Measurements from ENCODE around the gene MAN1C1. TPM values are rescaled to one million over a fixed set of nuclear protein-coding genes. Genes with fewer than 3 reads are reported as not detected.

Gene MAN1C1
- total and polyA plus RNA-seq, 10 of the 15 experiments (the other 5 are each of a cell fraction or from before 2014, with no cell fraction given) = 0.12 to 0.56 (median 0.22) TPM; not detected in 3

DNA sequence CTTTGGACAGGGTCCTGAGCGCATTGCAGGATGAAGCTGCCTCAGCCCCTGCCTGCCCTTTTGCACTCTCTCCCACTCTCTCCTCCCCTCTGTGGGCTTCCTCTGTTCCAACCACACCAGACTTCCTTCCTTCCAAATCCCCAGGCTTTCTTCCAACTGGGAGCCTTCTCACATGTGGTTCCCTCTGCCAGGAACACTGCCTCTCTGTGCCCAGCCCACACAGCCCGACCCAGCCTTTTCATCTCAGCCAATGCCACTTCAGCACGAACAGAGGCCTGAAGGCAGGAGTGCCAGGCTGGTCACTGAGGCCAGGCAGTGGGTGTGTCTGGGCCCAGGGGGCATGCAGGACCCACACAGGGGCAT lies 189.3 kb downstream of the MAN1C1 start:
- Histone ChIP-seq H3K27me3 (replicated peaks in 1 of 2; ENCODE audit: control insufficient read depth in 2 of 2, insufficient read depth in 2 of 2, low read length in 1 of 2) (no peaks in the 10 kb centered on the region), H3K4me3 (no peak overlapping the region), H3K27ac (ENCODE audit: control insufficient read depth, insufficient read depth) (no peak overlapping the region), H3K9ac (ENCODE audit: control insufficient read depth, insufficient read depth, low read length) (no peak overlapping the region), H3K4me2 (ENCODE audit: control insufficient read depth, insufficient read depth) (no peak overlapping the region), H2AFZ (ENCODE audit: control insufficient read depth, low read depth, low read length) (no peak overlapping the region), H3K36me3 (ENCODE audit: control insufficient read depth in 2 of 2, insufficient read depth in 2 of 2, low read length in 1 of 2) (no peaks in the 10 kb centered on the region), H3K79me2 (ENCODE audit: control insufficient read depth, insufficient read depth, low read length) (no peaks in the 10 kb centered on the region), H4K20me1 (ENCODE audit: control insufficient read depth, insufficient read depth) (no peaks in the 10 kb centered on the region), H3K9me3 (replicated peaks; ENCODE audit: control insufficient read depth, insufficient read depth, low read length) (no peaks in the 10 kb centered on the region; the same call in 2 of the 3 replicates), H3K4me1 (ENCODE audit: control insufficient read depth, insufficient read depth, low read length) (peaks cover 40% of the 10 kb centered on the region)
- no peak for DNase-seq (ENCODE audit: low read depth, low spot score)
- TF ChIP-seq FOS (IDR thresholded peaks at IDR 0.05; ENCODE audit: borderline replicate concordance, extremely low read depth, insufficient read length) = no peak
- no peak for TF ChIP-seq GABPA (IDR thresholded peaks at IDR 0.05; ENCODE audit: low read depth)
- no peak for TF ChIP-seq RUNX3 (IDR thresholded peaks at IDR 0.05; ENCODE audit: low read length)
- no peak for TF ChIP-seq CHD1 (IDR thresholded peaks at IDR 0.05; ENCODE audit: low read depth, low read length)
- ChIA-PET CTCF (interaction anchor here (1.7 kb wide), 1 partner anchor 18 kb away, joined by 6 read pairs; no protein-coding TSS in a partner anchor), POLR2A (interaction anchor here (1.6 kb wide), 1 partner anchor 14 kb away, joined by 5 read pairs; the partner anchor contains the start of gene MTFR1L), RAD21 (ENCODE audit: unreplicated experiment) (no interaction called here), SMC1A (ENCODE audit: uncharacterized antibody, unreplicated experiment) (no interaction called here)
- intact Hi-C loops (cut with micrococcal nuclease; ENCODE audit: unreplicated experiment) = loop anchor here (10.0 kb wide), 1 partner anchor 561 kb away; the partner anchor contains the start of gene RSRP1
- FAIRE-seq = no peak
- no TSS peak for BruUV-seq (replicated peaks)
- 66% methylated on average over 3 of the region's 3 CpGs for WGBS (ENCODE audit: insufficient coverage, insufficient replicate concordance, low lambda C conversion rate, missing lambda C conversion rate)
- no peak for ATAC-seq
- in situ Hi-C loops (cut with MboI) = loop anchor here (25.0 kb wide), 1 partner anchor 394 kb away; the partner anchor contains the start of gene RHCE

DNA sequence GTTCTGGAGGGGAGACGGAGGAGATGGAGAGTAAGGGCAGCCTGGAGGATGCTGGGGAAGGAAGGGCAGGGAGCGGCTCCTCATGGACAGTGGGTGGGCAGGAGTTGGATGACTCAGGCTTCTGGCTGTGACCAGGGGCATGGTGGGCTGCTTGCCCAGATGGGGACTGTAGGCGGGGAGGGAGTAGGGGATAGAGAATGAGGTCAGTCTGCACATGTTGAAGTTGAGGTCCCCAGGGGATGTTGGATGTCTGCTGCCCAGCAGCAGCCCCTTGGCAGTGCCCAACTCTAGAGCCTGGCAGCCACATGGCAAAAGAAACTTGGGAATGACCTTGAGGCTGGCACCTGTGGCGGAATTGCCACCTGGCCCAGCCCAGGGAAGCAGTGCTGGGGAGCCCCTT lies 189.8 kb downstream of the MAN1C1 start:
- WGBS (ENCODE audit: insufficient coverage, insufficient replicate concordance, low lambda C conversion rate, missing lambda C conversion rate) = 82% methylated on average over 4 of the region's 4 CpGs
- BruUV-seq (replicated peaks) = no TSS peak
- POLR2A ChIA-PET = no interaction called here
- Histone ChIP-seq H3K9ac (ENCODE audit: control insufficient read depth, insufficient read depth, low read length) (no peak overlapping the region), H3K4me3 (no peak overlapping the region), H3K9me3 (replicated peaks; ENCODE audit: control insufficient read depth, insufficient read depth, low read length) (no peaks in the 10 kb centered on the region), H3K79me2 (ENCODE audit: control insufficient read depth, insufficient read depth, low read length) (no peaks in the 10 kb centered on the region), H3K36me3 (ENCODE audit: control insufficient read depth in 2 of 2, insufficient read depth in 2 of 2, low read length in 1 of 2) (no peaks in the 10 kb centered on the region), H3K4me2 (ENCODE audit: control insufficient read depth, insufficient read depth) (no peak overlapping the region), H4K20me1 (ENCODE audit: control insufficient read depth, insufficient read depth) (no peaks in the 10 kb centered on the region), H3K27me3 (replicated peaks in 1 of 2; ENCODE audit: control insufficient read depth in 2 of 2, insufficient read depth in 2 of 2, low read length in 1 of 2) (no peaks in the 10 kb centered on the region), H2AFZ (ENCODE audit: control insufficient read depth, low read depth, low read length) (no peak overlapping the region), H3K27ac (ENCODE audit: control insufficient read depth, insufficient read depth) (no peak overlapping the region), H3K4me1 (ENCODE audit: control insufficient read depth, insufficient read depth, low read length) (peaks cover 40% of the 10 kb centered on the region)
- SMC1A ChIA-PET (ENCODE audit: uncharacterized antibody, unreplicated experiment) = no interaction called here
- FAIRE-seq (no peak), ATAC-seq (no peak), DNase-seq (ENCODE audit: low read depth, low spot score) (no peak)
- in situ Hi-C loops (cut with MboI) = loop anchor here (25.0 kb wide), 1 partner anchor 394 kb away; the partner anchor contains the start of gene RHCE
- intact Hi-C loops (cut with micrococcal nuclease; ENCODE audit: unreplicated experiment) = loop anchor here (10.0 kb wide), 1 partner anchor 562 kb away; the partner anchor contains the start of gene RSRP1
- CTCF ChIA-PET = no interaction called here
- RAD21 ChIA-PET (ENCODE audit: unreplicated experiment) = no interaction called here
- no peak for TF ChIP-seq YY1 (IDR thresholded peaks at IDR 0.05; ENCODE audit: low read depth, low read length)
- TF ChIP-seq, protein P1, sequence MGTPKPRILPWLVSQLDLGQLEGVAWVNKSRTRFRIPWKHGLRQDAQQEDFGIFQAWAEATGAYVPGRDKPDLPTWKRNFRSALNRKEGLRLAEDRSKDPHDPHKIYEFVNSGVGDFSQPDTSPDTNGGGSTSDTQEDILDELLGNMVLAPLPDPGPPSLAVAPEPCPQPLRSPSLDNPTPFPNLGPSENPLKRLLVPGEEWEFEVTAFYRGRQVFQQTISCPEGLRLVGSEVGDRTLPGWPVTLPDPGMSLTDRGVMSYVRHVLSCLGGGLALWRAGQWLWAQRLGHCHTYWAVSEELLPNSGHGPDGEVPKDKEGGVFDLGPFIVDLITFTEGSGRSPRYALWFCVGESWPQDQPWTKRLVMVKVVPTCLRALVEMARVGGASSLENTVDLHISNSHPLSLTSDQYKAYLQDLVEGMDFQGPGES (IDR thresholded peaks at IDR 0.05) = no peak
- no peak for TF ChIP-seq PAX5 (IDR thresholded peaks at IDR 0.05; ENCODE audit: borderline replicate concordance, low read depth, low read length)
- TF ChIP-seq ZNF274 (IDR thresholded peaks at IDR 0.05; ENCODE audit: insufficient read depth, insufficient read length) = no peak
- TF ChIP-seq, protein P2, sequence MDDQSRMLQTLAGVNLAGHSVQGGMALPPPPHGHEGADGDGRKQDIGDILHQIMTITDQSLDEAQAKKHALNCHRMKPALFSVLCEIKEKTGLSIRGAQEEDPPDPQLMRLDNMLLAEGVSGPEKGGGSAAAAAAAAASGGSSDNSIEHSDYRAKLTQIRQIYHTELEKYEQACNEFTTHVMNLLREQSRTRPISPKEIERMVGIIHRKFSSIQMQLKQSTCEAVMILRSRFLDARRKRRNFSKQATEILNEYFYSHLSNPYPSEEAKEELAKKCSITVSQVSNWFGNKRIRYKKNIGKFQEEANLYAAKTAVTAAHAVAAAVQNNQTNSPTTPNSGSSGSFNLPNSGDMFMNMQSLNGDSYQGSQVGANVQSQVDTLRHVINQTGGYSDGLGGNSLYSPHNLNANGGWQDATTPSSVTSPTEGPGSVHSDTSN (IDR thresholded peaks at IDR 0.05; ENCODE audit: insufficient replicate concordance, low read depth, low read length) = no peak
- no peak for TF ChIP-seq CHD2 (IDR thresholded peaks at IDR 0.05; ENCODE audit: borderline replicate concordance, low read depth, low read length)
- no peak for TF ChIP-seq TARDBP (IDR thresholded peaks at IDR 0.05; ENCODE audit: borderline replicate concordance)
- TF ChIP-seq FOXK2 (IDR thresholded peaks at IDR 0.05) = no peak
- TF ChIP-seq POLR2A (IDR thresholded peaks at IDR 0.05; ENCODE audit: low read depth, low read length) = no peak
- TF ChIP-seq, protein P3, sequence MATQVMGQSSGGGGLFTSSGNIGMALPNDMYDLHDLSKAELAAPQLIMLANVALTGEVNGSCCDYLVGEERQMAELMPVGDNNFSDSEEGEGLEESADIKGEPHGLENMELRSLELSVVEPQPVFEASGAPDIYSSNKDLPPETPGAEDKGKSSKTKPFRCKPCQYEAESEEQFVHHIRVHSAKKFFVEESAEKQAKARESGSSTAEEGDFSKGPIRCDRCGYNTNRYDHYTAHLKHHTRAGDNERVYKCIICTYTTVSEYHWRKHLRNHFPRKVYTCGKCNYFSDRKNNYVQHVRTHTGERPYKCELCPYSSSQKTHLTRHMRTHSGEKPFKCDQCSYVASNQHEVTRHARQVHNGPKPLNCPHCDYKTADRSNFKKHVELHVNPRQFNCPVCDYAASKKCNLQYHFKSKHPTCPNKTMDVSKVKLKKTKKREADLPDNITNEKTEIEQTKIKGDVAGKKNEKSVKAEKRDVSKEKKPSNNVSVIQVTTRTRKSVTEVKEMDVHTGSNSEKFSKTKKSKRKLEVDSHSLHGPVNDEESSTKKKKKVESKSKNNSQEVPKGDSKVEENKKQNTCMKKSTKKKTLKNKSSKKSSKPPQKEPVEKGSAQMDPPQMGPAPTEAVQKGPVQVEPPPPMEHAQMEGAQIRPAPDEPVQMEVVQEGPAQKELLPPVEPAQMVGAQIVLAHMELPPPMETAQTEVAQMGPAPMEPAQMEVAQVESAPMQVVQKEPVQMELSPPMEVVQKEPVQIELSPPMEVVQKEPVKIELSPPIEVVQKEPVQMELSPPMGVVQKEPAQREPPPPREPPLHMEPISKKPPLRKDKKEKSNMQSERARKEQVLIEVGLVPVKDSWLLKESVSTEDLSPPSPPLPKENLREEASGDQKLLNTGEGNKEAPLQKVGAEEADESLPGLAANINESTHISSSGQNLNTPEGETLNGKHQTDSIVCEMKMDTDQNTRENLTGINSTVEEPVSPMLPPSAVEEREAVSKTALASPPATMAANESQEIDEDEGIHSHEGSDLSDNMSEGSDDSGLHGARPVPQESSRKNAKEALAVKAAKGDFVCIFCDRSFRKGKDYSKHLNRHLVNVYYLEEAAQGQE (IDR thresholded peaks at IDR 0.05; ENCODE audit: low read depth, low read length) = no peak

Data from GM12878 (cell line).